GM21390 (cell line): Measurements from ENCODE around the gene SERPINF2.
"Not testable (repeated sequence)": the region's sequence is repeated elsewhere in the genome, so short reads cannot be mapped to it uniquely, and the experiment has no call there.

Experiments
- ATAC-seq: cut with Tn5 transposase; IDR thresholded peaks from one replicate; pipeline ENCODE4 v1.9.1; 2021; ENCODE audit not compliant: unreplicated experiment

Gene SERPINF2

GRCh38 chr17:1742371-1743087 is at the start of gene SERPINF2:
Gene SERPINF2, plus strand, starts transcription at chr17:1742871. Its CDS starts 2,125 bp downstream, at chr17:1744996.
- no peak for ATAC-seq

- no peak for ATAC-seq
Measured at GRCh38 chr17:1693339-1693738, 49.3 kb upstream of the SERPINF2 start.

GRCh38 chr17:1695365-1695764 is 47.3 kb upstream of the SERPINF2 start:
- no peak for ATAC-seq

GRCh38 chr17:1697681-1698080 is 45.0 kb upstream of the SERPINF2 start:
- ATAC-seq, result no peak

GRCh38 chr17:1699891-1700290 is 42.8 kb upstream of the SERPINF2 start:
- ATAC-seq, result not testable (repeated sequence)

GRCh38 chr17:1703063-1703462 is 39.6 kb upstream of the SERPINF2 start:
- no peak for ATAC-seq

- no peak for ATAC-seq
Measured at GRCh38 chr17:1705004-1705403, 37.7 kb upstream of the SERPINF2 start.

- no peak for ATAC-seq
Measured at GRCh38 chr17:1707107-1707506, 35.6 kb upstream of the SERPINF2 start.

GRCh38 chr17:1708791-1709346 is 33.8 kb upstream of the SERPINF2 start:
- ATAC-seq, result not testable (repeated sequence)

- no peak for ATAC-seq
Measured at GRCh38 chr17:1709403-1709951, 33.2 kb upstream of the SERPINF2 start.

- ATAC-seq, result no peak
Measured at GRCh38 chr17:1709971-1710806, 32.5 kb upstream of the SERPINF2 start, which contains the start of gene TLCD2. Gene TLCD2, minus strand, starts transcription at chr17:1710377. Its CDS starts 135 bp downstream, at chr17:1710242.

- no peak for ATAC-seq
Measured at GRCh38 chr17:1710807-1711553, 31.7 kb upstream of the SERPINF2 start.

GRCh38 chr17:1711804-1712203 is 30.9 kb upstream of the SERPINF2 start:
- ATAC-seq, result no peak

GRCh38 chr17:1712271-1712670 is 30.4 kb upstream of the SERPINF2 start:
- ATAC-seq, result no peak

- ATAC-seq, result no peak
Measured at GRCh38 chr17:1713160-1713877, 29.4 kb upstream of the SERPINF2 start.

GRCh38 chr17:1713878-1714426 is 28.7 kb upstream of the SERPINF2 start:
- no peak for ATAC-seq

- no peak for ATAC-seq
Measured at GRCh38 chr17:1714427-1714979, 28.2 kb upstream of the SERPINF2 start.

GRCh38 chr17:1714980-1715802 is 27.5 kb upstream of the SERPINF2 start:
- ATAC-seq, result no peak

- ATAC-seq, result no peak
Measured at GRCh38 chr17:1715803-1716075, 26.9 kb upstream of the SERPINF2 start.
